AG04450 (cell line): ENCODE measurements around the gene SMPD3. TPM values are rescaled to one million over a fixed set of nuclear protein-coding genes. Genes with fewer than 3 reads are reported as not detected.

Source experiments
- CTCF ChIA-PET: fragments of 300-600, 350-600 bp; formaldehyde crosslinking; extraction: SDS; loops from one replicate; lab custom pipeline; 2022; ENCODE audit warnings: antibody characterized with exemption, inconsistent platforms; lab: Charles Lee
- POLR2A ChIA-PET: fragments of 350-600 bp; formaldehyde crosslinking; extraction: SDS; loops from one replicate; lab custom pipeline; 2021; ENCODE audit warnings: antibody characterized with exemption, inconsistent platforms; lab: Yijun Ruan, JAX
- DNase-seq: peaks from one replicate; pipeline ENCODE4 v3.0.0-alpha.2; 2011; ENCODE audit warnings: low read depth, low spot score
- H3K27ac ChIP-seq: one replicate; pipeline ENCODE4 v1.5.1; 2012; ENCODE audit warnings: low read depth, low read length, control low read depth
- H3K27me3 ChIP-seq: one replicate; pipeline ENCODE4 v1.6.0; 2012; ENCODE audit warnings: low read length; ENCODE audit not compliant: control insufficient read depth, insufficient read depth
- H3K4me3 ChIP-seq: 2 replicates; pipeline ENCODE4 v1.5.1; 2011; ENCODE audit warnings: mild to moderate bottlenecking, low read depth, low read length, control low read depth
- H3K9me3 ChIP-seq: 2 replicates; pipeline ENCODE4 v1.5.1; 2012; ENCODE audit warnings: low read length; ENCODE audit not compliant: control insufficient read depth, insufficient read depth
- polyA plus RNA-seq: library from polyadenylated mRNA; depleted of rRNA; stranded (reverse); fragments of >200 nt; gene quantifications from 2 replicates; pipeline ENCODE4 v1.2.3, GENCODE V29; 2011
- TF ChIP-seq, protein P1 (sequence below): IDR thresholded peaks from 2 replicates; pipeline ENCODE4 v1.5.1; 2011; ENCODE audit warnings: low read depth, low read length, control low read depth, inconsistent platforms

Gene SMPD3
- polyA plus RNA-seq, 1 experiment, result not detected

DNA sequence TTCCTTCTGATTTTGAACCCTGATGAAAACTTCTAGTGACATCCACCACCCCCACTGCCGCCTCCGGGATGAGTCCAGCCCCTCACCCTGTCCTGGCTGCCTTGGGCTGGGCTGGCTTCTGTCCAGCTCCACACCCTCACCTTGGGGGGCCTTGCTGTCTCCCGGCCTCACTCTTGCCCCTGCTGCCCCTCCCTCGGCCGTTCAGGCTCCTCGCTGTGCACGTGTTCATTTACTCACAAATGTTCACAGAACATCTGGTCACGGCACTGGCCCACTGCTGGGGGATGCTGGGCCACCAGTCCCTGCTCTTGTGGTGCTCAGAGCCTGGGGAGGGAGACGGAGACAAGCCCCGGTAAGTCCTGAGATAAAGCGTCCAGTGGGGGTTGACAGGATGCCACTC lies 96.8 kb downstream of the SMPD3 start:
- H3K4me3 ChIP-seq, result no peak overlapping the region
- ChIA-PET CTCF (no interaction called here), POLR2A (no interaction called here)
- DNase-seq, result no peak
- no peaks in the 10 kb centered on the region; the same call in 1 of the 2 replicates for H3K9me3 ChIP-seq
- H3K27me3 ChIP-seq, result no peaks in the 10 kb centered on the region
- H3K27ac ChIP-seq, result no peak overlapping the region
- TF ChIP-seq, protein P1, sequence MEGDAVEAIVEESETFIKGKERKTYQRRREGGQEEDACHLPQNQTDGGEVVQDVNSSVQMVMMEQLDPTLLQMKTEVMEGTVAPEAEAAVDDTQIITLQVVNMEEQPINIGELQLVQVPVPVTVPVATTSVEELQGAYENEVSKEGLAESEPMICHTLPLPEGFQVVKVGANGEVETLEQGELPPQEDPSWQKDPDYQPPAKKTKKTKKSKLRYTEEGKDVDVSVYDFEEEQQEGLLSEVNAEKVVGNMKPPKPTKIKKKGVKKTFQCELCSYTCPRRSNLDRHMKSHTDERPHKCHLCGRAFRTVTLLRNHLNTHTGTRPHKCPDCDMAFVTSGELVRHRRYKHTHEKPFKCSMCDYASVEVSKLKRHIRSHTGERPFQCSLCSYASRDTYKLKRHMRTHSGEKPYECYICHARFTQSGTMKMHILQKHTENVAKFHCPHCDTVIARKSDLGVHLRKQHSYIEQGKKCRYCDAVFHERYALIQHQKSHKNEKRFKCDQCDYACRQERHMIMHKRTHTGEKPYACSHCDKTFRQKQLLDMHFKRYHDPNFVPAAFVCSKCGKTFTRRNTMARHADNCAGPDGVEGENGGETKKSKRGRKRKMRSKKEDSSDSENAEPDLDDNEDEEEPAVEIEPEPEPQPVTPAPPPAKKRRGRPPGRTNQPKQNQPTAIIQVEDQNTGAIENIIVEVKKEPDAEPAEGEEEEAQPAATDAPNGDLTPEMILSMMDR, result no peak

DNA sequence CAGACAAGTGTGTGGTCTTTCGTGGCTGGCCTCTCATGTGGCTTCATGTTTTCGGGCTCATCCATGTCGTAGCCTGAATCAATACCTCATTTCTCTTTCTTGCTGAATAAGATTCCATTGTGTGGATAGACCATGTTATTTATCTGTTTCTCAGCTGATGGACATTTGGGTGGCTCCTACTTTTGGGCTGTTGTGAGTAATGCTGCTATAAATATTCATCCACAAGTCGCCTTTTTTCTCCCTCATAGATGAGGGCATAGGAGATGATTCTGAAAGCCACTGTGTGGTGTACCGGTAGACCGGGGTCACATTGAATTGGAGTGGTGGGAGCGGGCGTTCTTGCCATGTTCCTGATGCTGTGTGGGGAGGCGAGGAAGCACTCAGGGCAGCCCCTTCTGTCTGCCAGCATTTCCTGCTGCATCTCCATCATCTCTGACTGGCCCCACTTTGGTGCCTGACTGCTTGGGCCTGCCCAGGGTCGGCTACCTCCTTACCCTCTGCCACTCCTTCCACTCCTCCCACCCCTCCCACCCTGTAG lies 97.4 kb downstream of the SMPD3 start:
- no peak for DNase-seq
- no peaks in the 10 kb centered on the region for H3K27me3 ChIP-seq
- ChIA-PET CTCF (no interaction called here), POLR2A (no interaction called here)
- H3K27ac ChIP-seq, result no peak overlapping the region
- no peaks in the 10 kb centered on the region; the same call in 1 of the 2 replicates for H3K9me3 ChIP-seq
- TF ChIP-seq, protein P1, result no peak
- no peak overlapping the region for H3K4me3 ChIP-seq

DNA sequence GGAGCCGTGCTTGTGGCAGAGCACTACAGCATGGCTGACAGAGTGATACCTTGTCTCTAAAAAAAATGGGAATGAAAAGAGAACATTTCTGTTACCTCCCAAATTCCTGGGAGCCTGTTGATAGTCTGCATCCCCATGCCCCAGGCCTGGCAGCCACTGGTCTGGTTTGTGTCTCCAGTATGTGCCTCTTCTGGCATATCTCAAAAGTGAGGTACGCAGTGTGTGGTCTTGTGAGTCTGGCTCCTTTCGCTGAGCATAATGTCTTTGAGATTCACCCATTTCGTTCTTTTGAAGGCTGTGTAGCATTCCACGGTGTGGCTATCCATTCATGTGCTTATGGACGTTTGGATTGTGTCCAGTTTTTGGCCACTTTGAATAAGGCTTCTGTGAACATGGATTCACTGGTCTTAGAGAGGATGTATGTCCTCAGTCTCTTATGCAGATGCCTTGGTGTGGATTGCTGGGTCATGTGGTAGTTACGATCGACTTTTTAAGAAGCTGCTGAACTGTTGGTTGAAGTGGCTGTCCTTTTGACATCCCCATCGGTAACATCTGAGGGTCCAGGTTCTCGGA lies 98.4 kb downstream of the SMPD3 start:
- DNase-seq, result no peak
- ChIA-PET POLR2A (interaction anchor here (0.6 kb wide), 1 partner anchor 773 kb away, joined by 4 read pairs; no protein-coding TSS in a partner anchor), CTCF (no interaction called here)
- TF ChIP-seq, protein P1, result no peak
- Histone ChIP-seq H3K27ac (no peak overlapping the region), H3K4me3 (no peak overlapping the region), H3K9me3 (no peaks in the 10 kb centered on the region; the same call in 1 of the 2 replicates), H3K27me3 (no peaks in the 10 kb centered on the region)

DNA sequence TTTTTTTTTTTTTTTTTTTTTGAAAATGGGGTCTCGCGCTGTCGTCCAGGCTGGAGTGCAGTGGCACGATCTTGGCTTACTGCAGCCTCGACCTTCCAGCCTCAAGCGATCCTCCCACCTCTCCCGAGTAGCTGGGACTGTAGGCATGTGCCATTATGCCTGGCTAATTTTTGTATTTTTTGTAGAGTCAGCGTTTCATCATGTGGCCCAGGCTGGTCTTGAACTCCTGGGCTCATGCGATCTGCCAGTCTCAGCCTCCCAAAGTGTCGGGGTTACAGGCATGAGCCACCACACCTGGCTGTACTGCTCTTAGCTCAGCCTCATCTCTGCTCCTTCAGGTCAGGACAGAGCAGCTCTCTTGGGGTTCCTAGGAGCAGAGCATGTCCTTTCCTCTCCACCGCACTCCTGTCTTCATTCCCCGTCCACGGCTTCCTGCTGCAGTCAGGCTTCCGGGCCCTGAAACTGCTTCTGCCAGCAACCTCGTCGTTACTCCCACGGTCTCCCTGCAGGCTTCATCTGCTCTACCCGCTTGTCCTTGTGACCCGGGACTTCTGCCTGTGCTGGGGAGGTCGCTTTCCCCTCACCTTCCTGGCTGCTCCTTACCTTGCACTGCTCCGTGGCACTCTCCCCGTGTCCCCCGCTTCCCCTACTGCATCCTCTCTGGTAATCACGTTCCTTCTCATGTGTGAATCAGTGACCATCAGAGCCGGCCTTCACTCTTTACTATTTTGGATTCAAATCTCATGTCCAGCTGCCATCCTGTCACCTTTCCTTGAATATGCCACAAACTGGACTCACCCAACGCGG lies 99.5 kb downstream of the SMPD3 start:
- no peak for DNase-seq
- Histone ChIP-seq H3K4me3 (no peak overlapping the region), H3K27ac (peak overlapping the region; percentile 11), H3K9me3 (no peaks in the 10 kb centered on the region; the same call in 1 of the 2 replicates), H3K27me3 (no peaks in the 10 kb centered on the region)
- TF ChIP-seq, protein P1, result no peak
- ChIA-PET POLR2A (interaction anchor here (0.6 to 0.8 kb wide), 2 partner anchors 20 to 772 kb away, joined by 4 read pairs; no protein-coding TSS in a partner anchor), CTCF (interaction anchor here (0.6 kb wide), 1 partner anchor 87 kb away, joined by 3 read pairs; no protein-coding TSS in a partner anchor)
